MCF 10A (cell line): ENCODE measurements around the gene LRBA. TPM values are rescaled to one million over a fixed set of nuclear protein-coding genes. Genes with fewer than 3 reads are reported as not detected.
"Not testable (repeated sequence)": the region's sequence is repeated elsewhere in the genome, so short reads cannot be mapped to it uniquely, and the experiment has no call there.

Experiments used
- BruUV-seq: library from RNA; stranded (reverse); fragments of 400-500 nt; replicated peaks from 2 replicates; lab custom pipeline; 2021; lab: Mats Ljungman, UMichigan
- CTCF ChIA-PET: fragments of 300-600 bp; sonication (Branson Sonifier 250); formaldehyde crosslinking; extraction: SDS; loops from one replicate; lab custom pipeline; 2021; ENCODE audit warnings: antibody characterized with exemption, inconsistent platforms; lab: Yijun Ruan, JAX
- POLR2A ChIA-PET: fragments of 300-600, 350-650 bp; sonication (Branson Sonifier 250); formaldehyde crosslinking; extraction: SDS; loops from one replicate; lab custom pipeline; 2020; ENCODE audit warnings: antibody characterized with exemption, inconsistent platforms; lab: Yijun Ruan, JAX
- DNase-seq: peaks from one replicate; pipeline ENCODE4 v3.0.0-alpha.2; 2018; ENCODE audit not compliant: unreplicated experiment
- H3K27ac Mint-ChIP-seq: one replicate; pipeline ENCODE4 v1.8.0; 2022; ENCODE audit warnings: mild to moderate bottlenecking, low read depth, mixed read lengths; ENCODE audit not compliant: unreplicated experiment
- H3K27me3 Mint-ChIP-seq: one replicate; pipeline ENCODE4 v1.8.0; 2022; ENCODE audit warnings: mixed read lengths; ENCODE audit not compliant: insufficient read depth, unreplicated experiment
- H3K36me3 Mint-ChIP-seq: one replicate; pipeline ENCODE4 v1.8.0; 2022; ENCODE audit warnings: mild to moderate bottlenecking, moderate library complexity, mixed read lengths; ENCODE audit not compliant: insufficient read depth, unreplicated experiment
- H3K4me1 Mint-ChIP-seq: one replicate; pipeline ENCODE4 v1.8.0; 2022; ENCODE audit warnings: mixed read lengths; ENCODE audit not compliant: insufficient read depth, unreplicated experiment
- H3K4me3 Mint-ChIP-seq: one replicate; pipeline ENCODE4 v1.8.0; 2022; ENCODE audit warnings: mild to moderate bottlenecking, moderate library complexity, mixed read lengths; ENCODE audit not compliant: unreplicated experiment
- H3K9me3 Mint-ChIP-seq: one replicate; pipeline ENCODE4 v1.8.0; 2022; ENCODE audit warnings: mixed read lengths; ENCODE audit not compliant: unreplicated experiment
- CTCF ChIP-seq: fragments of 200-600 bp; IDR thresholded peaks from one replicate; pipeline ENCODE4 v1.8.0; 2022; ENCODE audit warnings: antibody characterized with exemption, mild to moderate bottlenecking; ENCODE audit not compliant: unreplicated experiment
- intact Hi-C: fragments of 100-400 bp; cut with micrococcal nuclease; formaldehyde crosslinking; loops from 2 replicates; pipeline ENCODE4 v1.14.1; 2022
- total RNA-seq: library from RNA; stranded (reverse); gene quantifications from 2 replicates; pipeline ENCODE4 v1.2.3, GENCODE V29; 2022

The LRBA gene
- total RNA-seq, 1 experiment from 2014 or later = 64.5 TPM

GRCh38 chr4:151000747-151001429 is 14.2 kb downstream of the LRBA start:
- TF ChIP-seq CTCF = no peak
- CTCF ChIA-PET = no interaction called here
- BruUV-seq = no TSS peak
- POLR2A ChIA-PET = interaction anchor here (0.6 to 1.1 kb wide), 2 partner anchors 13 to 14 kb away, joined by 3 to 4 read pairs; no protein-coding TSS in a partner anchor
- peaks cover 6% of the 10 kb centered on the region for H3K36me3 Mint-ChIP-seq
- no peak overlapping the region for H3K27ac Mint-ChIP-seq
- H3K27me3 Mint-ChIP-seq = no peaks in the 10 kb centered on the region
- peaks cover 15% of the 10 kb centered on the region for H3K4me1 Mint-ChIP-seq
- no peak for DNase-seq
- no peak overlapping the region for H3K4me3 Mint-ChIP-seq
- intact Hi-C loops = no loop called here
- H3K9me3 Mint-ChIP-seq = no peaks in the 10 kb centered on the region

GRCh38 chr4:150999086-150999485 is 16.0 kb downstream of the LRBA start:
- Mint-ChIP-seq H3K27ac (no peak overlapping the region), H3K9me3 (no peaks in the 10 kb centered on the region), H3K27me3 (no peaks in the 10 kb centered on the region), H3K4me3 (no peak overlapping the region), H3K4me1 (peaks cover 18% of the 10 kb centered on the region), H3K36me3 (no peaks in the 10 kb centered on the region)
- intact Hi-C loops = no loop called here
- no TSS peak for BruUV-seq
- POLR2A ChIA-PET = no interaction called here
- DNase-seq = no peak
- CTCF ChIA-PET = no interaction called here
- TF ChIP-seq CTCF = no peak

GRCh38 chr4:150997141-150997540 is 17.9 kb downstream of the LRBA start:
- no peak for TF ChIP-seq CTCF
- H3K4me3 Mint-ChIP-seq = no peak overlapping the region
- H3K4me1 Mint-ChIP-seq = peaks cover 17% of the 10 kb centered on the region
- no TSS peak for BruUV-seq
- intact Hi-C loops = no loop called here
- H3K9me3 Mint-ChIP-seq = no peaks in the 10 kb centered on the region
- no peaks in the 10 kb centered on the region for H3K27me3 Mint-ChIP-seq
- ChIA-PET POLR2A (interaction anchor here (0.6 kb wide), 1 partner anchor 18 kb away, joined by 5 read pairs; the partner anchor contains the start of gene LRBA), CTCF (no interaction called here)
- DNase-seq = no peak
- H3K36me3 Mint-ChIP-seq = no peaks in the 10 kb centered on the region
- H3K27ac Mint-ChIP-seq = no peak overlapping the region

GRCh38 chr4:150994721-150995120 is 20.4 kb downstream of the LRBA start:
- no peak for TF ChIP-seq CTCF
- BruUV-seq = no TSS peak
- DNase-seq = no peak
- ChIA-PET CTCF (no interaction called here), POLR2A (no interaction called here)
- no peak overlapping the region for H3K4me3 Mint-ChIP-seq
- no peaks in the 10 kb centered on the region for H3K36me3 Mint-ChIP-seq
- H3K27ac Mint-ChIP-seq = no peak overlapping the region
- peaks cover 10% of the 10 kb centered on the region for H3K9me3 Mint-ChIP-seq
- H3K4me1 Mint-ChIP-seq = peaks cover 12% of the 10 kb centered on the region
- no peaks in the 10 kb centered on the region for H3K27me3 Mint-ChIP-seq
- intact Hi-C loops = no loop called here

- H3K4me3 Mint-ChIP-seq, H3K36me3 Mint-ChIP-seq, intact Hi-C loops, DNase-seq, CTCF ChIA-PET, H3K27ac Mint-ChIP-seq, BruUV-seq, H3K27me3 Mint-ChIP-seq: not testable (repeated sequence)
- peaks cover 12% of the 10 kb centered on the region for H3K4me1 Mint-ChIP-seq
- POLR2A ChIA-PET = interaction anchor here (0.7 kb wide), 1 partner anchor 23 kb away, joined by 3 read pairs; no protein-coding TSS in a partner anchor
- H3K9me3 Mint-ChIP-seq = peaks cover 10% of the 10 kb centered on the region
Measured at GRCh38 chr4:150993577-150993976, 21.5 kb downstream of the LRBA start.
